Stimulated activated CD8-positive, alpha-beta memory T cell treated with anti-CD3 and anti-CD28 coated beads, Interleukin-7, amount 100 ng/mL, for 24 hours (primary cell): ENCODE measurements around the gene TBC1D5.
"Not testable (repeated sequence)": the region's sequence is repeated elsewhere in the genome, so short reads cannot be mapped to it uniquely, and the experiment has no call there.

Experiments
- DNase-seq: peaks from one replicate; pipeline ENCODE4 v3.0.0-alpha.2; 2020; ENCODE audit warnings: low read depth

TBC1D5 gene

DNA sequence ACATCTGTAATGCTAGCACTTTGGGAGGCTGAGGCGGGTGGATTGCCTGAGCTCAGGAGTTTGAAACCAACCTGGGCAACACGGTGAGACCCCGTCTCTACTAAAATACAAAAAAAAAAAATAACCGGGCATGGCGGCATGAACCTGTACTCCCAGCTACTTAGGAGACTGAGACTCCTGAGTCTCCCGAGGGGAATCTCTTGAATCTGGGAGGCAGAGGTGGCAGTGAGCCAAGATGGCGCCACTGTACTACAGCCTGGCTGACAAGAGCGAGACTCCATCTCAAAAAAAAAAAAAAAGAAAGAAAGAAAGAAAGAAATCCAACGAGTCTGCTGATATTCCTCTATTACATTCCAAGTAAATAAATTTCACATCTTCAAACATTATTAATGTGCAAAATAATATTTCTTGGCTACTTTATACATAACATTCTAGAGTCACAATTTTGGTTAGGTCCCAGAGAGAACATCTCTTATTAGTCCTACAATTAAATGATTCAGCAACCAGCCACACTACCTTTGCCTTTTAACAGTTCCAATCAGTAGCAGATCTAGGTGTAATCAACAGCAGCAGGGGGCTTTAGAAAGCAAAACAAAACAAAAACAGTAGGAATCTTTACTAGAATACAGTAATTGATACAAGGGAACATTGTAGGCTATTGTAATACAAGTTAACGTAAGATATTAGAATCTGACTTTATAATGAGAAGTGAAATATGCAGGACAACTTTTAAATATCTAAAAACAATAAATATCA is 195.8 kb downstream of the TBC1D5 start:
- DNase-seq = no peak

DNA sequence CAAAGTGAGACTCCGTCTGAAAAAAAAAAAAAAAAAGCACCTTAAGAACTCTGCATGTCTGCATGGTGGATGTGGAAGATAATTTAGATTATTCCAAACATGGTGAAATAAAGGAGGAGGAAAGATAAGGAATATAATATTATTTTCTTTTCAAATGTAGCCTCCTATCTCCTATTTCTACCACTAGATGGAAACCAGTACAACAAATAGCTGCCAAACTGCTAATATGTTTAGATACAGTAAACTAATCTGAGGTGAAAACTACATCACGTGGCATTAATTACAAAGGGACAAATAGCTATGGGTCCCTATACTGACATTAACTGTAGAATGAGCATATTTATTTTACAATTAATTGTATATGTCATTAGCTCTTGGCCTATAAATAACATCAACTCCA is 197.8 kb downstream of the TBC1D5 start:
- DNase-seq = no peak

DNA sequence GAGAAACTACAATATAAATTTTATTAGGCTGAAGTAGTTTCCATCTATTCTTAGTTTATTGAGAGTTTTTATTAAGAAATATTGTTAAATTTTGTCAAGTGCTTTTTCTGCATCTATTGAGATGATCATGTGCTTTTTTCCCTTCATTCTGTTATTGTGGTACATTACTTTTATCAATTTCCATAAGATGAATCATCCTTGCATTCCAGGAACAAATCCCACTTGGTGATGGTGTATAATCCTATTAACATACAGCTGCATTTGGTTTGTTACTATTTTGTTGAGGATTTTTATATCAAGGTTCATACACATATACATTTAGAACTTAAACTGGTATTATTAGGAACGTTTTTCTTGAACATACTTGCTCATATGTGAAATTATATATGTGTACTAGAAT is 199.8 kb downstream of the TBC1D5 start:
- no peak for DNase-seq

DNA sequence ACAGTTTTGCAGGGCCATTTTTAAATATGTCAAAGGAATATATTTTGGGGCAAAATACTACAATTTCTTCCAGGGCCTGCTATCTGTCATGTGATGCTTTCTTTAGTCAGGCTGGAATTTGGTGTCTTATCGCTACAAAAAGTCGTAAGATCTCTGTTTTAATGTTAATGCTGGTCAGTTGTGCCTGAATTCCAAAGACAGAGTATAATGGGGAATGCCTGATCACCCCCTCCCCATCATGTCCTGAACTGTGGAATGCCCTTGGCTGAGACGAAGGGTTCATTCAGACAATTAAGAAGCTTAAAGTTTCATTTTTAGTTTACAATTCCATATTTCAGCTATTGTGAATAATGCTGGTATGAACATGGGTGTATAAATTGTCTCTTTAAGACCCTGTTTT is 203.0 kb downstream of the TBC1D5 start:
- no peak for DNase-seq

DNA sequence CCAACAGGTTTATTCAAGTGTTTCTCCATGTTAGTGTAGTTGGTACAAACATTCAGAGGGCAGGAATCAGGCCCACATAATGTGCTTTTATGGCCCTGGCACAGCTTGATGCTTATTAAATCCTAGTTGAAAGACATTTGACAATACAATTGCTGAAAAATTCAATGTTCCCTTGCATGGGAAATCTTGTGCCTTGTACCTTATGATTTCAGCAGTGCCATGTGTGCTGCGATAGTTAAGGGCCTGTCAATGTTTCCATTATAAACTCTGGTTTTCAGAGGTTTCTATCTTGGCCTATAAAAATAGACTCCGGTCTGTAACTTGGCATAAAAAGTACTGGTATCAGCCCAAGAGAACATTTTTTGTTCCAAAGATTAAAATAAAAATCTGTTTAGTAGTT is 207.2 kb downstream of the TBC1D5 start:
- DNase-seq = no peak

DNA sequence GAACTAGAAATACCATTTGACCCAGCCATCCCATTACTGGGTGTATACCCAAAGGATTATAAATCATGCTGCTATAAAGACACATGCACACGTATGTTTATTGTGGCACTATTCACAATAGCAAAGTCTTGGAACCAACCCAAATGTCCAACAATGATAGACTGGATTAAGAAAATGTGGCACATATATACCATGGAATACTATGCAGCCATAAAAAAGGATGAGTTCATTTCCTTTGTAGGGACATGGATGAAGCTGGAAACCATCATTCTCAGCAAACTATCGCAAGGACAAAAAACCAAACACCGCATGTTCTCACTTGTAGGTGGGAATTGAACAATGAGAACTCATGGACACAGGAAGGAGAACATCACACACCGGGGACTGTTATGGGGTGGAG is 210.0 kb downstream of the TBC1D5 start:
- not testable (repeated sequence) for DNase-seq

DNA sequence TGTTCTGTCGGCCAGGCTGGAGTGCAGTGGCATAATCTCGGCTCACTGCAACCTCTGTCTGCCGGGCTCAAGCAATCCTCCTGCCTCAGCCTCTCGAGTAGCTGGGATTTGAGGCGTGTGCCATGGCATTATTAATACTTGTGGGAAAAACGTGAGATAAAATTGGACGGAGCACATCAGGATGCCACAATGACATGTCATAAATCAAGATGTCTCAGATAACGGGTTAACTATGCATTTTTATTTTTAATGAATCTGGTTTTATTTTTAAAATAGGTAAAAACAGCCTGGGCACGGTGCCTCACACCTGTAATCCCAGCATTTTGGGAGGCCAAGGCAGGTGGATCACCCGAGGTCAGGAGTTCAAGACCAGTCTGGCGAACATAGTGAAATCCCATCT is 212.8 kb downstream of the TBC1D5 start:
- no peak for DNase-seq

DNA sequence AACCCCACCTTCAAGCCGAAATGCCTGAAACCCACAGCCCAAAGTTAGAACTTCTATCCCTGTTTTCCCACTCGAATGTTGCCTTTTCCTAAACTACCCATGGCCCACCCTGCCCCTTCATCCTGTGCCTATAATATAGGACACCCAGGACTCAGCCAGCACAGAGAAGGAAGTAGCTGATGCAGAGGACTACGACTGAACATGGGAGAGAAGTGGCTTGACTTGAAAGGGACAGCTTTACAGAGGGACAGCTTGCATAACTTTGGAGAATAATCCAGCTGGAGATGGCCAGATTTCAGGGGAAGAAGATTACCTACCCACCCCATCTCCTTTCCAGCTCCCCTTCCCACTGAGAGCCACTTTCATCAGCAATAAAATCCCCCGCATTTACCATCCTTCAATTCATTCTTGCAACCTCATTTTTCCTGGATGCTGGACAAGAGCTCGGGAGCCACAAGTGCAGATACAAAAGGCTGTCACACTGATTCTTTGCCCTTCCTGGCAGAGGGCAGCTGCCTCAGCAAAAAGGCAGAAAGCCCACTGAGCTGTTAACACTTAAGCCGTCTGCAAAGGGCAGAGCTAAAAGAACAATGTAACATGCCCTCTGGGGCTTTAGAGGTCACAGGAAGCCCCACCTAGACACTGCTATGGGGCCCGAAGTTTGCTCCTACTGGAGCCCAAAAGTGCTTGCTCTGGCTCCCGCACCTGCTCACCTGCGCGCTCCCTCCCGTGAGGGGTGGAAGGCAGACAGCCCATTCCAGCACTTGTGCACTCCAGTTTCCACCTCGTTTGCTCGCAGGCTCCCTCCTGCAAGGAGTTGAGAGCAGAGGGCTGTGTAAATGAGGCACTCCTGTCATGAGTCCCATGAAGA is 224.0 kb downstream of the TBC1D5 start:
- no peak for DNase-seq

DNA sequence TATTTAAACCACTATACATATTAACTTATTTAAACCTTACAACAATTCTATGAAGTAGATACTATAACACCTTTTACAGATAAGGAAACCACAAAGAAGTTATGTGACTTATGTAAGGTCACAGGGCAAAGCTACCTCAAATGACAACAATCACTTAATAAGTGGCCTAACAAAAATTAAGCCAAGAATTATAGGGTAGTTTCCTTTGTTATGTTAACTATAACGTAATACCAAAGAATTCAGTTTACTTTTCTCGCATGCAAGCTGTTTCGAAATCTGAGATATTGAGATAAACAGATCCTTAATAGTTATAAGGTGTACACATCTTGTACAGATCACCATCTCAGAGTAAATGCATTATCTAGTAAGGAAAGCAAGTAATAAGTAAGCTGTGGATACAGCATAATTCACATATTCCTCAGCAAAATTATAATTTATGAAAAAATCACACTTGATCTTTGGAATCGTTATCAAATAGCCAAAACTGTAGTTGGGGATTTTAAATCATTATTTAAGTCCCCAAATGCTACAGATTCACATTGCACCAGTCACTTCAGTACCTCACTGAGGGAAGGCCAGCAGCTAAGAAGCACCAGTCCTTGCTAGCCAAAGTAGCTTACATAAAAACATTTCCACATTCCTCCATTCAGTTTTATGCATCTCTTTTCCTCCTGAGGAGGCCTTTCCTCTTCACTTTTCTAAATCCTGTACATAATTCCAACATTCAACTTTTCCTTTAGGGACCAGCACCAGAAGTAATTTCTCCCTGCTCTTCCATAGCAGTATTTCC is 226.8 kb downstream of the TBC1D5 start:
- no peak for DNase-seq

DNA sequence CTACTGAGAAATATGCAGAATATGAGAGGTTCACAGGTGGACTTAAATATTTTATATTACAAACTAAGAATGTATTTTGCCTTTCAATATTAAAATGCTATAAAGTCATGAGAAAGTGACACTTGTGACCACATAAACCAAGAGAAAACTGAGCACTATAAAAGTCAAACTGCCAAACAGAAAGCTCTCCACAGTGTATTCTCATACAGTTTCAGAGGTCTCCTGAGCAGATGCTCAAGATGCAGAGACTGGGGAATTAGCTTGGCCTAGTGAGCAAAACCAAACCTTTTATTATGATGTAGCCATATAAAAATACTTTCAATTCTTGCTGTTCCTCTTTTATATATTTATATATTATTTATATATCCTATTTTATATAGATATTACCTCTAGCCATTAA is 227.8 kb downstream of the TBC1D5 start:
- DNase-seq = no peak

DNA sequence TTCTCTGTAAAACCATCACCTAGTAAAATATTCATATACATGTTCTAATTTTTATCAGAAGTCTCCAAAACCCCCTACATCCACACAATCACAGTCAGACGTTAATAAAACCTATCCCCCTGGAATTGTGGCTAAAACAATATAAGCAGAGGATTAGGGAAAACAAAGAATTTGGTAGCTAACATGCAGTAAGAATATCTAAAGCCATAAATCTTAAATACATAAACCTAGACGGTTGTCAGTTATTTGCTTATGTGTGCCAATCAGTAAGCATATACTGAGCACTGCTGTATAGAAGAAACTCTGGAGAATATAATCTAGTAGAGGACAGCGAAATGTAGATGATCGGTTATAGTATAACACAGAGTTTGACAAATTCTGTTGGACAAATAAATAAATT is 232.2 kb downstream of the TBC1D5 start:
- no peak for DNase-seq

DNA sequence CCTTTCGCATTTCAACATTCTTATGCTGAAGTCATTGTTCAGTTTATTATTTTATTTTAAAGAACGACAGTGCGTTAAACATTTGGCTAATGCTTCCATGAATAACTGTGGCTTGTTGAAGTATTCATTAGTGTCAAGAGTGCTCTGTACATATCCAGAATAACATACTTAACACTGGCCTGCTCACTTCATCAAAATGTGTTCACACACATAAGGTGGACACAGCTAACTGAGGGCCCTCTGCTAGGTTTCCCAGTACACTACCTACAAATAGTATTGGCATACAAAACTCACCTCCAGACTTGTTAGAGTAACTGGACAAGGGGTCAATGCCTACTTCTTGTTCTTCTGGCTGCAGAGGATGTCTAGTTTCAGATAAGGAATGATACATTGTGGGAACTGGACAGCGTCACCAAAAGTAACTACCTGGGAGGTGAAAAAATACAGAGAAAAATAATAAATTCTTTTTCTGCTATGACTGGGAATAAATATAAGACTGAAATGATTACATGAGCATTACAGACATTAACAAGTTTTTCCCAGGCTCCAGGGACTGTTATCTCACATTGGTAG is 234.2 kb downstream of the TBC1D5 start:
- DNase-seq = no peak

DNA sequence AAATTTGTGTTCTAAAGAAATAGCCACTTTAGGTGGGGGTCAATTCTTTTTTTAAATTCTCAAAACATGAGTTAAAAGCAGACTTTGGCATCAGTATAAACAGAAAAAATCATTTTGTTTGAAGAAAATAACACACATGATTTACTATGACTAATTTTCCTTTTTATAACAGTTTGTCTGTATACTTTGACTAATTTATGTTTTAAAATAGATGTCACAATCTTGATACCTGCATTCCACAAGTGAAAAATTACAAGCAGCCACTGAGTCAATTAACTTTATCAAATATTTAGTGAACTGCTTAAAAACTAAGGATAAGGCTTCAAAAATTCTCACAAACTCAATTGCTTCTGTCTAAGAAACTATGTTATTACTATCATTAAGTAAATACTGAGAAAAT is 235.0 kb downstream of the TBC1D5 start:
- DNase-seq = no peak

DNA sequence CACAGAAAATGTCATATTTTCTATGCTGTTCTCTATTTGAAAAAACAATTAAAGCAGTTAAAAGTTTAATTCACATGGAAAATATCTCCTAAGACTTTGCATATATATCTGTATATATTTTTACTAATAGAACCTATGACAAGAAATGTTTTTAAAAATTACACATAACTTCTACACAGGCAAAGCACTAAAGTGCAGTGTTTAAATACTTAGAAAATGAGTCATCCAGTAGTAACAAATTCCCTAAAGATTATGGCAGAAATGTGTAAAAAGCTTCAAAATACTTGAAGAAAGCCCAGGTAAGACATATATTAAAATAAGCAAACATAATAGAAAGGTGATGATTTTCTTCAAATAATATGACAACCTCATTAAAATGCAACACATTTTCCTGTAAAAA is 236.6 kb downstream of the TBC1D5 start:
- DNase-seq = no peak

DNA sequence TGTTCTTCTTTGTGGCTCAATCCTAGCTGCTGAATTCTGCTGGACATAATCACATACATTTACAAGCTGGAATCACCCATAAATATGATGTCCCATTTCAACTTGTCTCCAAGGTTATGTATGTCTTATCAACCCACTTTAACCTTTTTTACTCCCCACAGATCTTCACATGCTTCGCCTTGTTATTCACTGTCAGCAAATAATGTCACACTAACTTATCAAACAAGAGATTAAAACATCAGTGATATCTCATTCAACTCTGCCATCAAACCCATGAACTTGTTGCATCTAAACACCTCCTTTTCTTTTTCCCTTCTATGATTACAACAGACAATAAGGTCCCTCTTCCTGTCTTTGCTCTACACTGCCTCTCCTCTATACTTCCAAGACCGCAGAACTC is 240.7 kb downstream of the TBC1D5 start:
- no peak for DNase-seq

DNA sequence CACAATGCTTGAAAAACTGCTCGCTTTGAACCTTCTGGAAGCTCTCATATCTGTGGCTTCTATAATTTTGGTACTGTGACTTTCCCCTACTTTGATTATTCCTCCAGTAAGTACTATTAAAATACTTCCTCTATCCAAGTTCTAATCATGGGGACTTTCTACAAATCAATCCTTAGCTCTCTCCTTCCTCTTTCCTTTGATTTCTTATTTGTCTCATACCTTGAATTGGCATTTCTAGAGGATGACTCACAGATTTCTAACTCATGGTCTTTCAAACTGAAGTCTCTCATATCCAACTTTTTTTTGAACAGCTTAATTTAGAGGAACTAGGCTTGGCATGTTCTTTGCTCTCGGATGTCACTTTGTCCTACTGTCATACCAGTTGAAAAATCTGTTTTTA is 241.8 kb downstream of the TBC1D5 start:
- DNase-seq = no peak

DNA sequence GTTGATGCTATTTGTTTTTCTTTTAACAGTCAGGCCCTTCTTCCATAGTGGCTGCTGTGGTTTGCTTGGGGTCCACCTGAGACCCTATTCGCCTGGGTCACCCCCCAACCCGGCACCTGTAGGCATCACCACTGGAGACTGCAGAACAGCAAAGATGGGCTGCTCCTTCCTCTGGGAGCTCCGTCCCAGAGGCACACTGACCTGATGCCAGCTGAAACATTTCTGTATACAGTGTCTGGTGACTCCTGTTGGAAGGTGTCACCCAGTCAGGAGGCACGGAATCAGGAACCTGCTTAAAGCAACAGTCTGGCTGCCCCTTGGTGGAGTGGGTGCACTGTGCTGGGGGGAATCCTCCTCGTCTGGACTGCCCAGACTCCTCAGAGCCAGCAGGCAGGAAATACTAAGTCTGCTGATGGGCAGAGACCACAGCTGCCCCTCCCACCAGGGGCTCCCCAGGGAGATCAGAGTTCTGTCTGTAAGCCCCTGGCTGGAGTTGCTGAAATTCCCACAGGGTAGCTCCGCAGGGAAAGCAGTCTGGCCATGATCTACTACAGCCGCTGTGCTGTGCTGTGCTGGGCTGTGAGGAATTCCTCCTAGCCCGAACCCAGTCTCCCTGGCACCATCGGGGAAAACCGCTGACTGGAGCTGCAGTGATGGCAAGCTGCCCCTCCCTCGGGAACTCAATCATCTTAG is 248.2 kb downstream of the TBC1D5 start:
- no peak for DNase-seq

DNA sequence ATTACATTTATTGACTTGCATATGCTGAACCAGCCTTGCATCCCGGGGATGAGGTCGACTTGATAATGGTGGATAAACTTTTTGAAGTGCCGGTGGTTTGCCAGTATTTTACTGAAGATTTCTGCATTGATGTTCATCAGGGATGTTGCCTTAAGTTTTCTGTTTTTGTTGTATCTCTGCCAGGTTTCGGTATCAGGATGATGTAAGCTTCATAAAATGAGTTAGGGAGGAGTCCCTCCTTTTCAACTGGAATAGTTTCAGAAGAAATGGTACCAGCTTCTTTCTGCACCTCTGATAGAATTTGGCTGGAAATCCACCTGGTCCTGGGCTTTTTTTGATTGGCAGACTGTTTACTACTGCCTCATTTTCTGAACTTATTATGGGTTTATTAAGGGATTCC is 250.8 kb downstream of the TBC1D5 start:
- no peak for DNase-seq

DNA sequence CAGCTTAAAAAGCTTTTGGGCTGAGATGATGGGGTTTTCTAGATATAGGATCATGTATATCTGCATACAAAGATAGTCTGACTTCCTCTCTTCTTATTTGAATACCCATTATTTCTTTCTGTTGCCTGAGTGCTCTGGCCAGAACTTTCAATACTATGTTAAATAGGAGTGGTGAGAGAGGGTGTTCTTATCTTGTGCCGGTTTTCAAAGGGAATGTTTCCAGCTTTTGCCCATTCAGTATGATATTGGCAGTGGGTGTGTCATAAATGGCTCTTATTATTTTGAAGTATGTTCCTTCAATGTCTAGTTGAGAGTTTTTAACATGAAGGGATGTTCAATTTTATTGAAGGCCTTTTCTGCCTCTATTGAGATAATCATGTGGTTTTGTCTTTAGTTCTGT is 251.2 kb downstream of the TBC1D5 start:
- DNase-seq = not testable (repeated sequence)

DNA sequence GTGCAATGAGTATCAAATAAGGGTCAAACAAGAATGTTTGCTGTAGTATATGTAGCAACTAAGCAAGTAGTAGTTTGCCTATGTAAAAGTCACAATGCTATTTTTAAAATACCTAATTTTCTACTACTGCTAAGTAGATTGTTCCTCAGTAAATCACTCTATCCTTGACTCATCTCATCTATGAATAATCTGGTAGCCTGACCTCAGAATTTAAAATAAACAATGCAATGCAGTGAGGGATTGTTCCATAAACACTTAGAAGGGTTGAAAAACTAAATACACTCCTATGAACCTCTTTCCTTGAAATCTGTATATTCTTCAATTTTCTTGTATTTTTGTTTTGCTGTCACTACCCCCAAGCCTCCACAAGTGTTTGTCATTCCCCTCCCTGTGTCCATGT is 253.3 kb downstream of the TBC1D5 start:
- no peak for DNase-seq

DNA sequence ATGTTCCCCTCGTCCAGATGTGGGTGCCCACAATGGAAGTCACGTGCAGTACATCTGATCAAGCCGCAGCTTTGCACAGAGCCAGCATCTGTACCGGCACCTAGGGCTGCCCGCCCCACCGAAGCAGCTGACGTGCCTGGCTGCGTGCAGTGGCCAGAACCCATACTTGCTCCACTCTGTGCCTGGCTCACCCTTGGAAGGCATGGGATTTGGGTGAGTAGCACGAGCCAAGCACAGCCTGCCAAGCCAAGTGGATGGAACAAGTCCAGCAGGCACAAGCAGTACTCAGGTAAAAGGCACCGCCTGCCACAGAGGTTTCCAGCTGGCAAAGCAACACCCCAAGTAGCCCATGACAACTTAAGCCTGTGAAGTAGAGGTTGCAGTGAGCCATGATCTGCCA is 261.3 kb downstream of the TBC1D5 start:
- no peak for DNase-seq
